ENCODE results near the gene GALP.
"Not testable (repeated sequence)": the region's sequence is repeated elsewhere in the genome, so short reads cannot be mapped to it uniquely, and the experiment has no call there.

GALP gene

DNA sequence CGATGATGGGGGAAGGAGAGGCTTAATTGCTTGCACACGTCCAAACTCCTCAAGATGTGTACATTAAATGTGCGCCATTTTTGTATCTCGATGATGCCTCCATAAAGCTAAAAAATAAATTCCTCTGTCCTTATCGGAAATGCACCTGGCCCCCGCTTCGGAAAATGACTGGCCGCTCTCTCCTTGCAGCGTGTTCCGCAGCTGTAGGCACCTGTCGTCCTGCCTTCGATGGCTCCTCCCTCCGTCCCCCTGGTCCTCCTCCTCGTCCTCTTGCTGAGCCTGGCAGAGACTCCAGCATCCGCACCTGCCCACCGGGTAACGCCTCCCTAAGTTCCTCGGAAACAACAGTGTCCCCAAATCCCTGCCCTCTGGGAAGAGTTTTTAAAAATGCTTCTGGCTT, 1.1 kb downstream of the GALP start:
- TF ChIP-seq, protein P1, sequence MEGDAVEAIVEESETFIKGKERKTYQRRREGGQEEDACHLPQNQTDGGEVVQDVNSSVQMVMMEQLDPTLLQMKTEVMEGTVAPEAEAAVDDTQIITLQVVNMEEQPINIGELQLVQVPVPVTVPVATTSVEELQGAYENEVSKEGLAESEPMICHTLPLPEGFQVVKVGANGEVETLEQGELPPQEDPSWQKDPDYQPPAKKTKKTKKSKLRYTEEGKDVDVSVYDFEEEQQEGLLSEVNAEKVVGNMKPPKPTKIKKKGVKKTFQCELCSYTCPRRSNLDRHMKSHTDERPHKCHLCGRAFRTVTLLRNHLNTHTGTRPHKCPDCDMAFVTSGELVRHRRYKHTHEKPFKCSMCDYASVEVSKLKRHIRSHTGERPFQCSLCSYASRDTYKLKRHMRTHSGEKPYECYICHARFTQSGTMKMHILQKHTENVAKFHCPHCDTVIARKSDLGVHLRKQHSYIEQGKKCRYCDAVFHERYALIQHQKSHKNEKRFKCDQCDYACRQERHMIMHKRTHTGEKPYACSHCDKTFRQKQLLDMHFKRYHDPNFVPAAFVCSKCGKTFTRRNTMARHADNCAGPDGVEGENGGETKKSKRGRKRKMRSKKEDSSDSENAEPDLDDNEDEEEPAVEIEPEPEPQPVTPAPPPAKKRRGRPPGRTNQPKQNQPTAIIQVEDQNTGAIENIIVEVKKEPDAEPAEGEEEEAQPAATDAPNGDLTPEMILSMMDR (IDR thresholded peaks at IDR 0.05), result no peak

GRCh38 chr19:56177564-56178243, 1.9 kb downstream of the GALP start:
- TF ChIP-seq, protein P1 (IDR thresholded peaks at IDR 0.05), result no peak

DNA sequence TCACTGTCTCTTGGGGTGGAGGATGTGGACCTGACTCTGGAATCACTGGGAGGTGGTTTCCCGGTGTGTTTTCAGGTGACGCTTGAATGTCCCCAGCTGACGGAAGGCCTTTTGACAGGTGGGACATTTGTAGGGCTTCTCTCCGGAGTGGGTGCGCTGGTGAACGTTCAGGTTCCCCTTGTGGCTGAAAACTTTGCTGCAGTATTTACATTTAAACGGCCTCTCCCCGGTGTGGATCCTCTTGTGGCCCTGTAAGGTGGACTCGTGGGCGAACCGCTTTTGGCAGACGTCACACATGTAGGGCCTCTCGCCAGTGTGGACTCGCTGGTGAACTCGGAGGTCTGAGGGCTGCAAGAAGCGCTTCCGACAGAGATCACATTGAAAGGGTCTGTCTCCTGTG, 14.0 kb downstream of the GALP start:
- TF ChIP-seq, protein P1 (IDR thresholded peaks at IDR 0.05), result no peak

GRCh38 chr19:56191115-56191514, 15.3 kb downstream of the GALP start:
- TF ChIP-seq, protein P1 (IDR thresholded peaks at IDR 0.05), result no peak

- TF ChIP-seq, protein P1 (IDR thresholded peaks at IDR 0.05), result no peak
These were observed 15.9 kb downstream of the GALP start for GRCh38 chr19:56191711-56192110.

DNA sequence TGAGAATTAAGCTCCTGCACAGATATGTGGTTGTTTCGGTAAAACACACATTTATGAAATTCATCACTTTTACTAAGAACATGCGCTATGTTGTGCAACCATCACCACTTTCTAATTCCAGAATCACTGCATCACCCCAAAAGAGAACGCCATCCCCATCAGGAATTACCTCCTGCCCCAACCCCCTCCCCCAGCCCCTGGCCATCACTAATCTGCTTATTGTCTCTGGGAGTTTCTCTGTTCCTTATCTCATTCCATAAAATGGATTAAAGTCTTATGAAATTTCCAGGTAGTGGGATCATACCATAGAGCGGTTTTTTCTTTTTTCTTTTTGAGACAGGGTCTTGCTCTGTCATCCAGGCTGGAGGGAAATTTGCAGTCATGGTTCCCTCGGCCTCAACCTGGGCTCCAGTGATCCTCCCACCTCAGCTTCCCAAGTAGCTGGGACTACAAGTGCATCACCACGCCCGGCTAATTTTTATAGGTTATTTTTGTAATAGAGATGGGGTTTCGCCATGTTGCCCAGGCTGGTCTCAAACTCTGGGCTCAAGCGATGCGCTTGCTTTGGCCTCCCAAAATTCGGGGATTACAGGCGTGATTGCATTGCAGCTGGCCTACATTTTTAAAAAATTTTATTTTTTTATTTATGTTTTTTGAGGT, 18.3 kb downstream of the GALP start:
- TF ChIP-seq, protein P1 (IDR thresholded peaks at IDR 0.05), result no peak

DNA sequence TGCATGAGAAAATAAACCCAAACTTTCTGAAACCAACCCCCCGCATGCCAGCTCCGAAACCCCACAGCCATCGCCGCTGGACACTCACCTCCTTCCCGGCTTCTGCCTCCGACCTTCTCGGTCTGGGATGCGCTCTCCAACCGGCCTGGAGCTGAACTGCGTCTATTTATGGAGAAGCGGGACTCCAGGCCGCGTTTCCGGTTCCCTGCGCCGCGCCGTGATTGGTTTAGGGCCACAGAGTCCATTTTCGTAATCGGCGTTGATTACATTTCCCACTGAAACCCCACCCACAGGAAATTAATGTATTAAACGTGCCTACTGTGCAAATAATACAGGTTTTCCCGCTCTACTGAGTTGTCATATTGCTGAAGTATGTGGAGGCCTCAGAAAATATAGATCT, 21.8 kb downstream of the GALP start, which contains the start of gene ZSCAN5B:
ZSCAN5B (minus strand) TSS at position 138 of the 400 bp plus-strand sequence. CDS start 4,731 bp downstream, outside the sequence.
- TF ChIP-seq, protein P1 (IDR thresholded peaks at IDR 0.05), result not testable (repeated sequence)

All from LNCAP (cell line).